ENCODE results near the gene FRAT2.

FRAT2 gene

DNA sequence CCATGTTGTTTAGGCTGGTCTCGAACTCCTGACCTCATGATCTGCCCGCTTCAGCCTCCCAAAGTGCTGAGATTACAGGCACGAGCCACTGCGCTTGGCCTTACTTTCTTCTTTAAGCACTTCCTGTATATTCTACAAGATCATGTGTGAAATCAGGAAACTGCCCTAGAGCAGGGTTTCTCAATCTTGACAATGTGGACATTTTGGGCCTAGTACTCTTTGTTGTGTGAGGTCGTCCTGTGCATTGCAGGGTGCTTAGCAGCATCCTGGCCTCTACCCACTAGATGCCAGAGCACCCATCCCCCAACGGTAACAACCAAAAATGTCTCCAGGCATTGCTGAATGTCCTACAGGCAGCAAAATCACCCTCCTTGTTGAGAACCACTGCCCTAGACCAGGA is 41.9 kb upstream of the FRAT2 start:
- H3K4me3 ChIP-seq (ENCODE audit: low read length, poor library complexity, severe bottlenecking), result no peak overlapping the region
- TF ChIP-seq, protein P1, sequence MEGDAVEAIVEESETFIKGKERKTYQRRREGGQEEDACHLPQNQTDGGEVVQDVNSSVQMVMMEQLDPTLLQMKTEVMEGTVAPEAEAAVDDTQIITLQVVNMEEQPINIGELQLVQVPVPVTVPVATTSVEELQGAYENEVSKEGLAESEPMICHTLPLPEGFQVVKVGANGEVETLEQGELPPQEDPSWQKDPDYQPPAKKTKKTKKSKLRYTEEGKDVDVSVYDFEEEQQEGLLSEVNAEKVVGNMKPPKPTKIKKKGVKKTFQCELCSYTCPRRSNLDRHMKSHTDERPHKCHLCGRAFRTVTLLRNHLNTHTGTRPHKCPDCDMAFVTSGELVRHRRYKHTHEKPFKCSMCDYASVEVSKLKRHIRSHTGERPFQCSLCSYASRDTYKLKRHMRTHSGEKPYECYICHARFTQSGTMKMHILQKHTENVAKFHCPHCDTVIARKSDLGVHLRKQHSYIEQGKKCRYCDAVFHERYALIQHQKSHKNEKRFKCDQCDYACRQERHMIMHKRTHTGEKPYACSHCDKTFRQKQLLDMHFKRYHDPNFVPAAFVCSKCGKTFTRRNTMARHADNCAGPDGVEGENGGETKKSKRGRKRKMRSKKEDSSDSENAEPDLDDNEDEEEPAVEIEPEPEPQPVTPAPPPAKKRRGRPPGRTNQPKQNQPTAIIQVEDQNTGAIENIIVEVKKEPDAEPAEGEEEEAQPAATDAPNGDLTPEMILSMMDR (conservative IDR thresholded peaks at IDR 0.05; ENCODE audit: low read length), result no peak
- no peak for TF ChIP-seq EZH2phosphoT487 (IDR thresholded peaks at IDR 0.05; ENCODE audit: borderline replicate concordance)
- H3K9me3 ChIP-seq (ENCODE audit: insufficient read depth, low read depth, low read length), result no peaks in the 10 kb centered on the region
- no peaks in the 10 kb centered on the region for H3F3A ChIP-seq (ENCODE audit: low read depth)
- H3K9ac ChIP-seq (ENCODE audit: low read depth, low read length, poor library complexity, severe bottlenecking), result no peak overlapping the region
- H3K4me2 ChIP-seq (ENCODE audit: low read depth, low read length, poor library complexity, severe bottlenecking), result no peak overlapping the region
- no peaks in the 10 kb centered on the region for H3K4me1 ChIP-seq (ENCODE audit: insufficient read depth, low read length, poor library complexity, severe bottlenecking)
- no peaks in the 10 kb centered on the region for H3K79me2 ChIP-seq (ENCODE audit: insufficient read depth, low read length)
- no peak overlapping the region for H2AFZ ChIP-seq (ENCODE audit: low read length)
- H3K9me2 ChIP-seq (replicated peaks; ENCODE audit: low read depth, low read length), result no peaks in the 10 kb centered on the region
- no peaks in the 10 kb centered on the region for H3K27me3 ChIP-seq (ENCODE audit: insufficient read depth, low read length, poor library complexity, severe bottlenecking)
- no peaks in the 10 kb centered on the region for H4K20me1 ChIP-seq (ENCODE audit: insufficient read depth, low read length, poor library complexity, severe bottlenecking)
- peaks cover 11% of the 10 kb centered on the region; the same call in 1 of the 2 replicates for H3K36me3 ChIP-seq (ENCODE audit: insufficient read depth, low read length)

DNA sequence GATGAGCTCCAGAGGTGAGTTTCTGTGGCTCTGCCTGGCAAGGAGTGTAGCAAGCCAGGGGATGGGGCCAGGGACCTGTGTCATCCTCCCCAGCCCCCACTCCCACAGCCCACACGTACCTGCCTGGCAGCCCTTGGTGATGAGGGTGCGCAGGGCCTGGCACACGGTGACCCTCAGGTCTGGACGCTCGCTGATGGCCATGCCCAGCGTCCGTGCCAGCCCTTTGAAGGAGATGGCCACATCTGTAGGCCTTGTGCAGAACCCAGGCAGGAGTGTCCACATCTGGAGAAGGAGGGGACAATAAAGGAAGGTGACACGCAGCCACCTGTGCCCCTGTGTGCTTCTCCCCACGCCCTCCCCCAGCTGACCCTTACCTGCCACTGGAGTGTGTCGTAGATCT is 38.9 kb upstream of the FRAT2 start:
- Histone ChIP-seq H3K9me2 (replicated peaks; ENCODE audit: low read depth, low read length) (no peaks in the 10 kb centered on the region), H3K9ac (ENCODE audit: low read depth, low read length, poor library complexity, severe bottlenecking) (no peak overlapping the region), H2AFZ (ENCODE audit: low read length) (no peak overlapping the region), H3K27me3 (ENCODE audit: insufficient read depth, low read length, poor library complexity, severe bottlenecking) (no peaks in the 10 kb centered on the region), H3F3A (ENCODE audit: low read depth) (no peaks in the 10 kb centered on the region), H4K20me1 (ENCODE audit: insufficient read depth, low read length, poor library complexity, severe bottlenecking) (no peaks in the 10 kb centered on the region), H3K36me3 (ENCODE audit: insufficient read depth, low read length) (peaks cover 11% of the 10 kb centered on the region; the same call in 1 of the 2 replicates), H3K4me3 (ENCODE audit: low read length, poor library complexity, severe bottlenecking) (no peak overlapping the region), H3K79me2 (ENCODE audit: insufficient read depth, low read length) (no peaks in the 10 kb centered on the region), H3K4me1 (ENCODE audit: insufficient read depth, low read length, poor library complexity, severe bottlenecking) (no peaks in the 10 kb centered on the region), H3K9me3 (ENCODE audit: insufficient read depth, low read depth, low read length) (no peaks in the 10 kb centered on the region), H3K4me2 (ENCODE audit: low read depth, low read length, poor library complexity, severe bottlenecking) (no peak overlapping the region)
- TF ChIP-seq, protein P1 (conservative IDR thresholded peaks at IDR 0.05; ENCODE audit: low read length), result no peak
- TF ChIP-seq EZH2phosphoT487 (IDR thresholded peaks at IDR 0.05; ENCODE audit: borderline replicate concordance), result no peak

DNA sequence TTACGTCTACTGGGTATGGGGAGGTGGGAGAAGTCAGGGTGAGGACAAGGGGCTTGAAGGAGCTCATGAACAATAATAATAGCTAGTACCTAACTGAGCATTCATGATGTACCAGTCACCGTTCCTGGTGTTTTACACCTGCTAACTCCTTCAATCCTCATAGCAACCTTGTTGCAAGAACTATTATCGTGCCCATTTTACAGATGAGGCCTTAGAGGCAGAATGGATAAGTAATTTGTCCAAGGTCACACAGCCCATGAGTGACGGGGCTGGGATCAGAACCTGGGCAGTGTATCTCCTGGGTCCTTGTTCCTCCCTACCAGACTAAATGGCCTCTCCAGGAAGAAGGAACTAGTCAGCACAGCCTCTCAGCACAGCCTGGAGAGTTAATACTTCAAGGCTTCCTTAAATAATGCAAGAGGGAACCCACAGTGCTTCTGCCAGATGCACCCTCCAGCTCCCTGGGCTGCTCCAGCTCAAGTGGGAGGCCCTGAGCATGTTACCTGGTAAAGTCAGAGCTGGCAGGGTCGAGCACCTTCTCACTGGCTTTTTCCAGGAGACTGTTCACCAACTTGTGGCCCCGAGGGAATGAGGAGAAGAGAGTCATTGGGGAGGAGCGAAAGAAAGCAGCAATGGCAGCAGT is 37.8 kb upstream of the FRAT2 start:
- TF ChIP-seq EZH2phosphoT487 (IDR thresholded peaks at IDR 0.05; ENCODE audit: borderline replicate concordance), result no peak
- TF ChIP-seq, protein P1 (conservative IDR thresholded peaks at IDR 0.05; ENCODE audit: low read length), result no peak
- Histone ChIP-seq H3K79me2 (ENCODE audit: insufficient read depth, low read length) (no peaks in the 10 kb centered on the region), H3K27me3 (ENCODE audit: insufficient read depth, low read length, poor library complexity, severe bottlenecking) (no peaks in the 10 kb centered on the region), H3K4me3 (ENCODE audit: low read length, poor library complexity, severe bottlenecking) (no peak overlapping the region), H3K9ac (ENCODE audit: low read depth, low read length, poor library complexity, severe bottlenecking) (no peak overlapping the region), H3K4me1 (ENCODE audit: insufficient read depth, low read length, poor library complexity, severe bottlenecking) (no peaks in the 10 kb centered on the region), H3K9me2 (replicated peaks; ENCODE audit: low read depth, low read length) (no peaks in the 10 kb centered on the region), H4K20me1 (ENCODE audit: insufficient read depth, low read length, poor library complexity, severe bottlenecking) (no peaks in the 10 kb centered on the region), H2AFZ (ENCODE audit: low read length) (no peak overlapping the region), H3F3A (ENCODE audit: low read depth) (no peaks in the 10 kb centered on the region), H3K4me2 (ENCODE audit: low read depth, low read length, poor library complexity, severe bottlenecking) (no peak overlapping the region), H3K36me3 (ENCODE audit: insufficient read depth, low read length) (peaks cover 11% of the 10 kb centered on the region; the same call in 1 of the 2 replicates), H3K9me3 (ENCODE audit: insufficient read depth, low read depth, low read length) (no peaks in the 10 kb centered on the region)
